Measurements from ENCODE around the gene YARS2.

The YARS2 gene

DNA sequence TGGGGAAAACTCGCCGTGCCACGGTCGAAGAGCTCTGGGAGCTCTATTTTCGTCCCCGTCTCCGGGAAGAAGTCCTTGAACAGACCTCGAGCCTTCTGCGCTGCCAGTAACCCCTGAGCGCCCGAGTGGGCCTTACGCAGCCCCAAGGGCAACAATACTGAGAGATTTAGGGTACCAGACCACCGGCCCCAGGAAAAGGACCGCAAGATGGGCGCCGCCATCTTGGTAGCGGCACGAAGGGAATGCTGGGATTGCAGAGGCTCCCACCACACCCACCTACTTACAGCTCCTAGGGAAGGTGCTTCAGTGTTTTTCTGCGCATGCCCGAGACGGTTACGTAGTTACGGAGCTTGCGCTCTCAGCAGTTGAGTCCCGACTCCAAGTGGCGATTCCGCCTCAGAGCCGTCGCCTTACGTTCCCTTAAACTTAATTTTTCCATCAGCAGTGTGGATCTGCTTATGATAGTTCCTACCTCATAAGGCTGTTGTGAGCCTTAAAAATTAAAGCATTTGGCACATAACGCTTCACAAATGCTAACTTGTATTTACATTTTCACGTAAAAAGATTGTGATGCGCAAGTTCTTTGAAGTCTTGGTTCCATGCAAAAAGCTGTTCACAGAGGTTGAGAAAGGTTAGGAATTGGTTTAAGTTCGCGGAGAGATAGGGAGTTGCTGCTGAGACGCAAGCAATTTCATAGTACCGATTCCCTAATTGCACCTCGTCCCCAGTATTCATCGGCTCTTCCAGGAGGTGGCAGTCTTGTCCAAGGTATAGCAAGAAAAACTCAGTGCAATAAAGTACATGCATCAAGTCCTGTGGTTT, at the start of gene YARS2:
YARS2 (minus strand) TSS at position 244 of the 822 bp plus-strand sequence; CDS start at position 221, 23 bp downstream.
- DNase-seq: peak; percentile 59 to 75 (median 65)

DNA sequence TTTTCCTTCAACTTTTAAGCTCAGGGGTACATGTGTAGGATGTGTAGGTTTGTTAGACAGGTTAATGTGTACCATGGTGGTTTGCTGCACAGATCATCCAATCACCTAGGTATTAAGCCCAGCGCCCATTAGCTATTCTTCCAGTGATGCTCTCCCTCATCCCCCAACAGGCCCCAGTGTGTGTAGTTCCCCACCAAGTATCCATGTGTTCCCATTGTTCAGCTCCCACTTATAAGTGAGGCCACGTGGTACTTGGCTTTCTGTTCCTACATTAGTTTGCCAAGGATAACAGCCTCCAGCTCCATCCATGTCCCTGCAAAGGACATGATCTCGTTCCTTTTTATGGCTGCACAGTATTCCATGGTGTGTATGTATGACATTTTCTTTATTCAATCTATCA, 48.6 kb upstream of the YARS2 start:
- DNase-seq: no peak

DNA sequence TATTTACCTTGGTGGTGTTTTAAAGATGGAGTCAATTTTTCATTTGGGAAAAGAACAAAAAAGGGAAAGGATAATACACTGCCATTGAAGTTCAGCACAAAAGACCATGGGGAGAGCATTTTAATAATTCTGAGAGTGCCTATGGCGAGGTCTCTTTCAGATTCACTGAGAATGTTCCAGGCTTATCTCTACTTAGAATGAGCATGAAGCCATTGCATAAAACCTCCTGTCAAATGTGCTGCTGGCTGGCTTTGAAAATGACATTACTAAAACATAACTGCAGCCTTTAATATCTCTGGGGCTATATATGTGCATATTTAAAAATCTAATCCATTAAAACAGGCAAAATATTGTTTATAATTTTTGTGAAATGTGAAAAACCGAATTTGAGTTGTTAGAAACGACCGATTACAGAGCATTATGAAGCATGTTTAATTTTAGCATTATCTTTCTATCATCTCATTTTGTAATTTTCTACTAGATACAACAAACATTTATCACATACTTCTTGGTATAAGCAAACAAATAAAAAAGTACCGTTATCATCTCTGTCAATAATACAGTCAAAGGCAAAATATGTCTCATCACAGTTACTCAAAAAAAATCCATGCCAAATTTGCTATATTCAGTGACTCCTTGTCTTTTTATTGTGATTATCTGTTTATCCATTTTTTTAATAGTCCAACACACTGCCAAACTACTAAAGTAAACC, 45.7 kb upstream of the YARS2 start:
- no peak for DNase-seq

DNA sequence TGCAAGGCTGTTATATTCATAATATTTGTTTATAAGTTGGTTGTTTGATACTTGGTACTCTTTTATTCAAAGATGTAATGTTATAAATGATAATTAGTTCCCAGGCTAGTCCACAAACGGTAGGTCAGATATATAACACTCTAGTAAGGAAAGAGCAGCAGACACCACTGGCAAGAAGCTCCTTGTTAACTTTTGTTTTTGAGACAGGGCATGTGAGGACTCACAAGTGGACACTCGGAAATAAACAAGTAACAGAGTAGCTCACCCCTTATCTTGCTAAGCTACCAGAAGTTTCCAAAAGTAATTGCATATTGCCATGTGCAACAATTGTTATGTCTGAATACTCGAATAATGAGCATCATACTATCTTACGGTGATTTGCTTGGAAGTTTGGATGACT, 38.6 kb upstream of the YARS2 start:
- no peak for DNase-seq

DNA sequence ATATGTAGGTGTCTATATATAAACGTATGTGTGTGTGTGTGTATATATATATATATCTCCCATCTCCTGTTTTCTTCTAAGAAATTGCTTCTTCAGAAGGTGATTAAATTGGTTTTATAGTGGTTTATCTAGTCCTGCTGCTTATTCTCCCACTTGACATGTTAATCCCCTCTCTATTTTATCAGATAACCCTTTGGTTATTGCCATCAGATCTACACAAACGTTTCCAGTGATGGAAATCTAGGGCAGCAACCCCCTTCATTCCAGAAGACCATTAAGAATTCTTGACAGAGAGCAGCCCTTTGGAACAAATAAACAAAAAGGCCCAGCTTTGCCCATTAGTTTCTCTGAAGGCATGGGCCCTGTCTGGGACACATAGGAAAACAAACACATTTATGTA, 34.2 kb upstream of the YARS2 start:
- DNase-seq: no peak

DNA sequence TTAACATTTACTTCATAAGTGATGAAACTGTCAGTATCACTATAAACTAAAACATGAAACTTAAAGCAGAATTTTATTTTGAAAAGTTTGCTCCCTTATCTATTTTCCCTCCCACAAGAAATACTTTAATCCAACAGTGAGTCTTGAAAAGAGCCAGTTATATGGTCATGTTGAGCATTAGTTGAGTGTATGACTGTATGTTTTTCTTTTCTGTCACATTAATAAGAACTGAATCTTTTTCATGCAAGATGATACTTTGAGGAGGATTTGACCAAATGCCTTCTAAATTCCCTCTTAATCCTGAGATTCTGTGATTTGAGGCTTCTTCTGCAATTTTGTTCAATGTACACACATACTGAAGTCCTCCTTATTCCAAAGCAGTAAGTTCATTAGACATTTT, 33.7 kb upstream of the YARS2 start:
- DNase-seq: no peak

DNA sequence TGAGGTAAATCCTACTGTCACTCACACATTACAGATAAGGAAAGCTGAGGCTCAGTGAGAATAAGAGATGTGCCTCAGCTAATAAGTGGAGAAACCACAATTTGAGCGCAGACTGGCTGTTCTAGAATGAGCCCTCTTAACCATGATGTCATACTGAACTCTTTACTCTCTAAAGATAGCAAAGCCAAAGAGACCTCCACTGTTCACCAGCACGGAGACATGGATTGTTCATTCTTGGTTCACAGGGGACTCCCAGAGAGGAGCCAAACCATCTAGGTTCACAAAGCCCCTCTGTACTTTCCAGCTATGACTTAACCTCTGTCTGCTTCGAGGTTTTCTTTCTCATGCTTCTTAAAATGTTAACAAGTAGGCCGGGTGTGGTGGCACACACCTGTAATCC, 32.7 kb upstream of the YARS2 start:
- no peak for DNase-seq

DNA sequence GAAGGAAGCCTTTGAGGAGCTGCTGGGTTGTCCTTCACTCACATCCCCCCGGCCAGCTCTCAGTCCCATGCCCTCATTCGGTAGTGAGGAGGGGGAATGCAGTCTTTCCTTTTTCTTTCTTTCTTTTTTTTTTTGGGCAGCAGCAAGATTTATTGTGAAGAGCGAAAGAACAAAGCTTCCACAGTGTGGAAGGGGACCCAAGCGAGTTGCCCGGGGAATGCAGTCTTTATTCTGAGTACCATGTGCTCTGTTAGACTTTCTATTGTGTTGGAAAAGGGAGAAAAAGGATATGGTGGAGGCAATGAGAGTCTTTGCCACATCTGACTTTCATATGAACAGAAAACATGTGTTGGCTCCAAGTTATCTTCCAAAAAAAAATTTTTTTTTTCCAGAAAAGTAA, 29.9 kb upstream of the YARS2 start:
- no peak for DNase-seq

DNA sequence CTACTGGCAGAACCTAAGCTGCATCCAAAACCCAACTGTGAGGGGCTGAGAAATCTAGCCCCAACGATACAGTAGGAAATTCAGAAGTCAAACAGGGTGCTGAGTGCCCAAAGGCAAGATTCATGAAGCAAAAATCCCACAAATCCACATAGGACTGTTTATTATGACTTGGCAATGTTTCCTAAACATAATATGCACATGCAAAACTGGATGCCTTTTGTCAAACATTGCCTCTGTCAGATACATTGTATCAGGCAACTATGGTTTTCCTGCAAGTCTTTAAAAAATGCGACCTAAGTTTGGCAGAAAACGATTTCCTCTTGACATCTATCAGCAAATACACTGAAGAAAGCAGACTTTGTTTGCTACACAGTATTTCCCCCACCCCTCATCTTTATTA, 27.3 kb upstream of the YARS2 start:
- DNase-seq: no peak

DNA sequence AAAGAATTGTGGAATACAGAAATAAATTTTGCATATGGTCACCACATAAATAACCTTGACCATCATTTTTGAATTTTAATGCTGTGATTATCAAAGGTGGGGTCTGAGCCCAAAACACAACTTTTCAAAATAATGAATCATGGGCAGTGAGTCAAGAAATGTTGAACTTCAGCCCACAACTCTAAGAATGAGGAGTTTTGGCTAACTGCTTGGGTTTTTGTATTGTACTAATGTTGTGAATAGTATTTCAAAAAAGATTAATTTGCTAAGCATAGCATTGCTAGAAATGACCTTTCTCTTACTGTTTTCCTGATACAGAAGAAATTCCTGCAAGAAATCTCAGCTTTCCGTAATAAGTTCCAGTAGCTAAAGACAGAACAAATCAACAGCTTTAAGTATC, 24.4 kb upstream of the YARS2 start:
- no peak for DNase-seq

DNA sequence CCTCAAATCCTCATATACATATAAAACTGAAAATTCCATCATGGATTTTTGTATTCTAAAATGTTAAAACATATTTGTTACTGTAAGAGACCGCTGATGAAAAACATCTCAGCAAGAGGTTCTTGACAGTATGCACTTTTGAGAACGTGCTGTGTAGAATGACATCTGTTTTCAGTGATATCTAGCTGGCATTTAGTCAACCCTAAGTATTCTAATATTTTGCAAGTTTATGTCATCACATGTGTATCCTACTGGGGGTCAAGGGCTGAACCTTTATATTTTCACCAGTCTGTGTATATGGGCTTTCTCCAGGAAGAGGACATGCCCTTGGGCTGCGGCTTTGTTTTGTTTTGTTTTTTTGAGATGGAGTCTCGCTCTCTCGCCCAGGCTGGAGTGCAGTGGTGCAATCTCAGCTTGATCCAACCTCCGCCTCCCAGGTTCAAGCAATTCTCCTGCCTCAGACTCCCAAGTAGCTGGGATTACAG, 22.0 kb upstream of the YARS2 start:
- DNase-seq: no peak

DNA sequence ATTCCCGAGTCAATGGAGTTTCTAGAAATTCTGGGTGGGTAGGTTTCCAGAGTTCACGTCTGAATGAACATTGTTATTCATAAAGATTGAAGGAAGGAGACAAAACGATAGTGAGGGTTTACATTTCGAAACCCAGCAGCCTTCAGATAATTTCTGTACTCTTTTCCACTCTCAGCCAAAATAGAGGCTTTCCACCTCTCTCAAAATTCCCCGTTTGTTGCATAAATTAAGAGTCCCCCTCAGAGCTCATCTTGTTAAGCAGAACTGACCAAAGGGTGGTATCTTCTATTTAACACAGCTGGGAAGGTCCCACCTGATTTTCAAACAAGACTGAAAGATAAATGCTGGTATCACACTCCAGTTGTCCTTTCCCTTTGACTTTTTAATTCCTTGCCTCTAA, 21.5 kb upstream of the YARS2 start:
- DNase-seq: no peak

DNA sequence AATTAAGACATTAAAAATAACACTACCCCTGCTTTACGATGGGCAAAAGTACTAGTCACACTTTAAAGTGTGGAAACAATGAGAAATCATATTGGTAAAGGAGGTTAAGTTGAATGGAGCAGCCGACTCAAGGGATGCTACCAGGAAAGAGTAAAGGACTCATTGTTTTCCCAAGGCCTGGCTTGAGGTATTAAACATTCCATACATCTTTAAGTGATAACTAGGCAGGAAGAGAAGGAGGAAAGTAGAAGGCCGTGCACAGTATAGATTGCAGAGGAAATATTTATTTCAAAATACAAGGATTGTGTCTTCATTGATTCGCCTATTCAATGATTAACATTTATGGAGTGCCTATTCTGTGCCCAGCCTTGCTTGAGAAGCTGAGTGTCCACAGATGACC, 20.6 kb upstream of the YARS2 start:
- DNase-seq: no peak

DNA sequence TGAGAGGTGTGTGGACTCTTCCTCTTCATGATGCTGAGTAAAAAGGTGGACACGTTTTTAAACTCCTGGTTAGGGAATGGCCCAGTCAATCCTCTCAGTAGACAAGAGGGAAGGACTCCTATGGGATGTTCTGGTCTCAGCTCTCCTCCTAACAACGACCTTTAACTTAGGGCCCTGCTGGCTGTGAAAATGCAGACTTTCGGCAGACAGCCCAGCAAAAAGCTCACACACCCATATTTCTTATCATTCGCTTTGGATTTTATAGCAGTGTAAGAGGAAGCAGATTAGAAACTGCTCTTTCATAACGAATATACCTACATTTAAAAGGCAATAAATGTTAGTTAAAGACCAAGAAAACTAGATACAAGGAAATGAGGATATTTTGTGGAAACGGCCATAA, 18.0 kb upstream of the YARS2 start:
- no peak for DNase-seq

DNA sequence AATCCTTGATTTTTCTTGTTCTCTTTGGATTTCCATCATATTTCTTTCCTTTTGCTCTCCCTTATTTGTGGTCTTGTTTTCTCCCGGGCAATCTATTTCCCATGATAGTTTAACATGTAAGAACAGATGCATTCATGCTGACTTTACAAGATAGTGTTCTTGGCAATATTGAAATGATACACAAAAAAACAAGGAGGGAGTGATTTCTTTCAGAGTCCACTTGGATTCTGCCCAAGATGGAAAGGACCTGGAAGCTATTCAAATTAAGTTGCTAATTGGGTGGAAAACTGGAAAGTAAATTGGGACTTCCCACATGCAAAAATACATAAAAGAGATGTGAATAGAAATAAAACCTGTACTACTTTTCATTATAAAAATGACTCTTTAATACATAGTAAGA, 14.4 kb upstream of the YARS2 start:
- DNase-seq: no peak

DNA sequence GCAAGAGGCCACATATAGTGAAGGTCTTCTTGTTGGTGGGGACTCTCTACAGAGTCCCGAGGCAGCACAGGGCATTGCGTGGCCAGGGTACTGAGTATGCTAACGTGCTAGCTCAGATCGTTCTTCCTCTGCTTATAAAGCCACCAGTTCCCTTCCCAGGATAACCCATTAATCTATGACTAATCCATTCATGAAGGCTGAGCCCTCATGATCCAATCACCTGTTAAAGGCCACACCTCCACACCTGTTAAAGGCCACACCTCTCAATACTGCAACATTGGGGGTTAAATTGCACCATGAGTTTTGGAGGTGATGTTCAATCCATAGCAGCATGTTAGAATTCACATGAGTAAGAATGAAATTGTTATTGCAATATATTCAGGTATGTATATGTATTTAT, 12.8 kb upstream of the YARS2 start:
- no peak for DNase-seq

DNA sequence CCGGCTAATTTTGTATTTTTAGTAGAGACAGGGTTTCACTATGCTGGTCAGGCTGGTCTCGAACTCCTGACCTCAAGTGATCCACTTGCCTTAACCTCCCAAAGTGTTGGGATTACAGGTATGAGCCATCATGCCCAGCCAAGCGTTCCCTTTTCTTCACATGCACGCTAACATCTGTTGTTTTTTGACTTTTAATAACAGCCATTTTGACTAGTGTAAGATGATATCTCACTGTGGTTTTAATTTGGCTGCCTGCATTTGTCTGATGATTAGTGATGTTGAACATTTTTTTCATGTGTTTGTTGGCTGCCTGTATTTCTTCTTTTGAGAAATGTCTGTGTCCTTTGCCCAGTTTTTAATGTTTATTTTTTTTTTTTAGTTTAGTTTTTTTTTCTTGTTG, 10.2 kb upstream of the YARS2 start:
- no peak for DNase-seq

DNA sequence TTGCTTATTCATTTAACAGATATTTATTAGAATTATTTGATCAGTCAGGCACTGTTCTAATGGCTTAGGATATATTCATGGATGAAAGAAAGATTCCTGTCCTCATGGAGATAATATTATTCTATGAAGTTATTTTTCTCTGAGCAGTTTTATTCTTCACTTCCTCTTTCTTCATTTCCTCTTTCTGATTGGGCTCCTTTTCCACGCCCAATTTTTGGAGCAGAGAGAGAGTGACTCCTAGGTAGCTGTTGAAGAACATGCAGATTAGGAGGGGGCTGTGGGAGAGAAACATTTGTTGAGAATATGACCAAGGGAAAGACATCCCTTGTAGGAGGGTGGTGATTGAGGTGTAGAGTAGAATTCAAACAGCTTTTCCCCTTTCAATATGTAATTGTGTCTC, 6.0 kb upstream of the YARS2 start:
- DNase-seq: no peak

DNA sequence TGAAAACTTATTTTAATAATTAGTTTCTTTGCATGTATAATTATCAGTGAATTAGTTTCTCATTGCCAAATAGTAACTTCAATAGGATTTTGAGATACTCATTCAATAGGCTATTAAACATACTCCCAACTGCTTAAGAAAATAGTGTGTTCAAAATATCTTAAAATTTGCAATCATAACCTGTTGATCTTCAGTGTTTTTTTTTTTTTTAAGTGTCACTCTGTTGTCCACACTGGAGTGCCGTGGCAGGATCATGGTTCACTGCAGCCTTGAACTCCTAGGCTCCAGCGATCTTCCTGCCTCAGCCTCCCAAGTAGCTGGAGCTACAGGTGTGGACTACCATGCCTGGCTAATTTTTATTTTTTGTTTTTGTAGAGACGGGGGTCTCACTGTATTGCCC, 1.5 kb upstream of the YARS2 start:
- no peak for DNase-seq

DNA sequence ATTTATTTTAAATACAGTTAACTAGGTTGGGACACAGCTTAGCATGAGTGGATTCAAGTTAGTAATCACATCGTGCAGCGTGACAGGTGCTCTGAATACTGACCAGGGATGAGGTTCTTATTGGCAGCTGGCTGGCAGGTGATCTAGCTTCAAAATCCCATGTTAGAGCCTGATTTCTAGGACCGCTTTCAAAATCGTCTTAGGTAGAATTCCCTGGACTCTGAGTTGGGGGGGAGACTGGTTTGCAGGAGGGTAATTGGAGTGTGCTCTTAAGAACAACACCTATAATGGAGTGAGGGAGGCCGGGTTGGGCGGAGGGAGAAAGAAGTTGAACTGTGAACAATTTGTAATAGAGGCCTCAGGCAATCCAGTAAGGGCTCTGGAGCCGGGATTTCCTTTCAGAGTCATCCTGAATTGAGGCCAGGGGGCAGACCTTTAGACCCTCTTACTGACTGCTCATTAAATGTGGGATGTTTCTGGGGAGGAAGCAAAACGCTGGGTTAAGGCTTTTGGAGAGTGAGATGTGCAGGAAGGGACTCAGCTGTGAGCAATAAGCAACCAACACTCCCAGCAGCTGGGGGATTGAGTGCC, 874 bp upstream of the YARS2 start:
- no peak for DNase-seq

DNA sequence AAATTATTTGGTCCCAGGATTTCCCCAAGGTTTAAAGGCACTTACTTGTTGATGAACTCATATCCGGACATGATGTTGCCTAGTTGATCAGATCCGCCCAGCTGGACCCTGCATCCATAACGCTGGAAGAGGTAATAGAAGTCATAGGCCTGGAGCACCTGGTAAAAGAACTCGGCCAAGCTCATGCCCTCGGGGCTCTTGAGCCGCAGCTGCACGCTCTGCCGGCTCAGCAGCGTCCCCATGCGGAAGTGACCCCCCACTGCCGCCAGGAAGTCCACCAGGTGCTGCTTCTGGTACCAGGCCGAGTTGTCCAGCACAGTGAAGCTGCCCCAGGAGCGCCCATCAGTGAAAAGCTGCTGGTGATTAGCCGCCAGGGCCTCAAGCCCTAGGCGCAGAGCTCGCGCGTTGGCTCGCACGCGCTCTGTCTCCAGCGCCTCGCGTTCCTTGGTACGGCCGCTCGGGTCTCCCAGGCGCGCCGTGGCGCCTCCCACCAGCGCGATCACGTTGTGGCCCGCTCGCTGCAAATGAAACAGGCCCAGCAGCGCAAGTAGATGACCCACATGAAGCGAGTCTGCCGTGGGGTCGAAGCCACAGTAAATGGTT, 545 bp downstream of the YARS2 start:
- peak; percentile 32 to 60 (median 49) for DNase-seq

DNA sequence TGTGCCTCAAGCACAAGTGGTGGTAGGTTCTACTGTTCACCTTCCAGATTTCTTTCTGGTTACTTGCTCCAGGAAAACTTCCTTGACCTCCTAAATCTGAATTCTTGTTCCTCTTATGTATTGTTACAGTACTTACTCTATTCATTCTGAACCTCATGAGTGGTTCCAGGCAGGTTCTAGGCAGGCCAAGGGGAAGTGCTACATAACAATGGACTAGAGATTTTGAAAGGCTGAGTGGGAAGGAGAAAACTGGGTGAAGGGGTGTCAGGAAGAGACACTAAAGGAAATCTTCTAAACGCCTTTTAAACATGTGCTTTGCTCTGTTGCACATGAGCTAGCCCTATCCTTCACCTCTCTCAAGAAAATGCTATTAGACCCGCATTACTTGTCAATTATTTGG, 1.6 kb downstream of the YARS2 start:
- DNase-seq: no peak

DNA sequence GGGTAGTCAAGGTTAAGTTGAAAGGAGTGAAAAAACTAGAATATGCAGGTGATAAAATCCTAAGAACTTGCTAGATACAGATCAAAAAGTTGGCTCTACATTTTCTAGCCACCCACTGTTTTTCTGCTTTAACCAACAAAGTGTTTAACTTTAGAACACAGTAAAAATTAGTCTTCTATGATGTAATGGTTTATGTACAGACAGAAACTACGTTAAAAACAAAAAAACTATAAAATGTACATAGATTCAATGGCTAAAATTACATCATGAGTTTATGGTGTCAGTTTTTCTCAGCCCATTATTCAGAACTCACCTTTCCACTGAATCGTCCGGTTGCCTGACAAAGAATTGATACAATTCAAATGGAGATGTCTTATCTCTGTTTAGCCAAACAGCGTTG, 2.1 kb downstream of the YARS2 start:
- DNase-seq: no peak

DNA sequence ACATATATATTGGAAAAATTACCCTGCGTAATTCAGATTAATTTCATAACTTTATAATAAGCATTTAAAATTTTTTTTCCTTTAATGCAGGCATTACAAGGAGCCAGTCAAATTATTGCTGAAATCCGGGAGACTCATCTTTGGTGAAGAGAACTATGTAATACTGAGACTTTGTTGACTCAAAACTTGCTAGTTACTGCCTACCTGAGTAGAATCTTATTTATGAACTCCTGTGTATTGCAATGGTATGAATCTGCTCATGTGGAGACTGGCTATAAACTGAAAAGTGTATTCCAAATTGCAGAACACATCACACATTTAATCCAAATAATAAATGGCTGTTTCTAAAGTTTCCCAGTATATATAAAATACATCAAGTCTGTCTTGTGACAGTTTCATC, 12.4 kb downstream of the YARS2 start:
- DNase-seq: no peak

Measured in activated naive CD4-positive, alpha-beta T cell (primary cell).